PC-9 (cell line): ENCODE results near the gene STK35.

Experiments
- CTCF ChIP-seq: fragments of 200-600 bp; sonication (generic); conservative IDR thresholded peaks from 2 replicates; pipeline ENCODE4 v1.6.1; 2017; ENCODE audit warnings: mixed run types, antibody characterized with exemption, mild to moderate bottlenecking, moderate library complexity
- EZH2 ChIP-seq: fragments of 200-600 bp; sonication (generic); IDR thresholded peaks from 2 replicates; pipeline ENCODE4 v1.8.0; 2017; ENCODE audit warnings: antibody characterized with exemption, low read depth

- TF ChIP-seq EZH2: no peak
- TF ChIP-seq CTCF: no peak
Observed at GRCh38 chr20:2123720-2124119, 22.1 kb downstream of the STK35 start.
